Measurements from ENCODE around the gene SCNN1G.
"Not testable (repeated sequence)": the region's sequence is repeated elsewhere in the genome, so short reads cannot be mapped to it uniquely, and the experiment has no call there.

- TF ChIP-seq CTCF, POLR2AphosphoS5, POLR2A (IDR thresholded peaks at IDR 0.05): not testable (repeated sequence)
These were observed 71.1 kb downstream of the SCNN1G start for GRCh38 chr16:23253650-23254049.

Measured in gastroesophageal sphincter (tissue), 3 donors.